ENCODE results near the gene CDK8. TPM values are rescaled to one million over a fixed set of nuclear protein-coding genes. Genes with fewer than 3 reads are reported as not detected.

The CDK8 gene
- total RNA-seq, 1 experiment from 2014 or later: 14.5 TPM

DNA sequence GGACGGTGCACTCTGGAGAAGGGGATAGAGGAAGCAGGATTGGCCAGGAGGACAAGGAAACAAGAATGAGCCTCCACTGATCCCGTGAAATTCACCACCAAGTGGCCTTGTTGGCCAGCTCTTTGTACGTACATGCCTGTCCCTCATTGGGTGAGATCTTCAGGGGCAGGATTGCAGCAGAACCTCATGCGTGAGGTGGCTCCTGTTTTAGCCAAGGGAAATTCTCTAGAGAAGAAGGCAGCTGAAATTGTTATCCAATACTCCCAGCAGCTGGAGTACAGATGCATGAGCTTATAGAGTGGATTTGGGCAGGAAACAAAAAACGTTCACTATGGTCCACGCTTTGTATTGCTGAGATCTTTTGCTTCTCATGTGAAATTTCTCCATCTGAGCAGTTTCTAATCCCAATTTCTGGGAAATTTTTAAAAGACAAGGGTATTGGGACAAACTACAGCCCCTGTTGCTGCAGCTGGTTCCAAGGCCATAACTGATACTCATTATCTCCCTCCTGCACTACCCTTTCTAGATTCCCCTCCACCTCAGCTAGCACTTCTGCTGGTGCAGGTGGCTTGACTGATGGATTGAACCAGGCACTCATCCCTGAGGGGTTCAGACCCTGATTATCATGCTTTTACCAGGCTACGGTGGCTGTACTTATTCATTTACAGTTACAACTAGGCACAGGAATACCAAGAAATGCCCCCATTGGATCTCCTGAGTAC lies 27.9 kb upstream of the CDK8 start:
- Histone ChIP-seq H3K27me3 (ENCODE audit: low read length) (no peaks in the 10 kb centered on the region), H3K27ac (ENCODE audit: low read length) (no peak overlapping the region), H3K9ac (ENCODE audit: low read length) (no peak overlapping the region), H2AFZ (ENCODE audit: low read length) (no peak overlapping the region), H3K4me2 (ENCODE audit: low read length) (no peak overlapping the region), H3K9me3 (ENCODE audit: low read length) (no peaks in the 10 kb centered on the region), H4K20me1 (ENCODE audit: low read length) (peaks cover under 1% of the 10 kb centered on the region; the same call in 1 of the 2 replicates), H3F3A (ENCODE audit: low read length, unreplicated experiment) (no peaks in the 10 kb centered on the region), H3K4me1 (ENCODE audit: insufficient read depth, low read length) (peaks cover 7% of the 10 kb centered on the region; the same call in 1 of the 2 replicates), H3K36me3 (ENCODE audit: low read depth, low read length) (no peaks in the 10 kb centered on the region), H3K9me2 (replicated peaks; ENCODE audit: low read length) (no peaks in the 10 kb centered on the region), H3K79me2 (ENCODE audit: low read length) (peaks cover 6% of the 10 kb centered on the region), H3K4me3 (ENCODE audit: low read length) (no peak overlapping the region)
- ATAC-seq (no peak), DNase-seq (no peak)
- ChIA-PET POLR2A (ENCODE audit: unreplicated experiment) (no interaction called here), CTCF (no interaction called here)
- intact Hi-C loops (cut with micrococcal nuclease): no loop called here
- TF ChIP-seq EZH2 (IDR thresholded peaks at IDR 0.05; ENCODE audit: low read length, unreplicated experiment) (no peak), EZH2phosphoT487 (IDR thresholded peaks at IDR 0.05; ENCODE audit: borderline replicate concordance, low read length) (no peak)
- TF ChIP-seq, protein P1, sequence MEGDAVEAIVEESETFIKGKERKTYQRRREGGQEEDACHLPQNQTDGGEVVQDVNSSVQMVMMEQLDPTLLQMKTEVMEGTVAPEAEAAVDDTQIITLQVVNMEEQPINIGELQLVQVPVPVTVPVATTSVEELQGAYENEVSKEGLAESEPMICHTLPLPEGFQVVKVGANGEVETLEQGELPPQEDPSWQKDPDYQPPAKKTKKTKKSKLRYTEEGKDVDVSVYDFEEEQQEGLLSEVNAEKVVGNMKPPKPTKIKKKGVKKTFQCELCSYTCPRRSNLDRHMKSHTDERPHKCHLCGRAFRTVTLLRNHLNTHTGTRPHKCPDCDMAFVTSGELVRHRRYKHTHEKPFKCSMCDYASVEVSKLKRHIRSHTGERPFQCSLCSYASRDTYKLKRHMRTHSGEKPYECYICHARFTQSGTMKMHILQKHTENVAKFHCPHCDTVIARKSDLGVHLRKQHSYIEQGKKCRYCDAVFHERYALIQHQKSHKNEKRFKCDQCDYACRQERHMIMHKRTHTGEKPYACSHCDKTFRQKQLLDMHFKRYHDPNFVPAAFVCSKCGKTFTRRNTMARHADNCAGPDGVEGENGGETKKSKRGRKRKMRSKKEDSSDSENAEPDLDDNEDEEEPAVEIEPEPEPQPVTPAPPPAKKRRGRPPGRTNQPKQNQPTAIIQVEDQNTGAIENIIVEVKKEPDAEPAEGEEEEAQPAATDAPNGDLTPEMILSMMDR (conservative IDR thresholded peaks at IDR 0.05; ENCODE audit: low read depth, low read length): no peak
- no TSS peak for BruUV-seq (replicated peaks)

DNA sequence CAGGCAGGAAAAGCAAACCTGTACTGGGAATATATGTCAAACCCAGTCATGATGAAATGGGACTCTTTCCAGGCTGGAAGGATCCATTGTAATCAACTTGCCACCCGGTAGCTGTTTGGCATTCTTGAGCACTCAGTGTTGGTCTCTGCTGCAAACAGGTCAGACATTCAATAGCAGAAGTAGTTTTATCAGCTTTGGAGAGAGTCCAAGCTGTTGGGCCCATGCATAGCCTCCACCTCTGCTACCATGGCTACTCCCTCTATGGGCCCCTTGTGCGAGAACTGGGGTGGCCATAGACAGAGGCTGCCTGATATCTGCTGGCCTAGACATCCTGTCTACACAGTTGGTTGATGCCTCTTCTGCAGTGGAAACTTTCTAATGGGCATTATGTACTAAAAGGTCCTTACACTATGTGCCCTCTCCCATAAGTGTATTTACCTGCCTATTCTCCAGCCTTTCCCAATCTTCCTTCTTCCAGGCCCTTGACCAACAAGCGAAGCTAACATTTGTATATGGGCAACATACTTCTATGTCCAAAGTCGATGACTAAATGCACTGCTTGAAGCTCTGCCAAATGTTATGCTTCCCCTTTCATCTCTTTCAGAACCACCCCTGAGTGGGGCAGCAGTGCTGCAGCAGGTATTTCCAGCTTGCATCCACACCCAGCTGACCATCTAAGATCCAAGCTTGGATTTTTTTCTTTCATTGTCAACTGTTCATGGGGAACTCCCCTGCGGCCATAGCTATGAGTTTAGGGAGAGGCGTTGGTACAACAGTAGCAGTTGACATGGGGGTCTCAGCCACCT lies 26.6 kb upstream of the CDK8 start:
- Histone ChIP-seq H3F3A (ENCODE audit: low read length, unreplicated experiment) (no peaks in the 10 kb centered on the region), H3K27me3 (ENCODE audit: low read length) (no peaks in the 10 kb centered on the region), H3K36me3 (ENCODE audit: low read depth, low read length) (no peaks in the 10 kb centered on the region), H3K9ac (ENCODE audit: low read length) (no peak overlapping the region), H3K9me2 (replicated peaks; ENCODE audit: low read length) (no peaks in the 10 kb centered on the region), H3K4me1 (ENCODE audit: insufficient read depth, low read length) (0 out of 2 replicates have a peak, but pooled peaks cover 6% of the 10 kb centered on the region), H2AFZ (ENCODE audit: low read length) (no peak overlapping the region), H3K27ac (ENCODE audit: low read length) (no peak overlapping the region), H3K79me2 (ENCODE audit: low read length) (no peaks in the 10 kb centered on the region), H3K9me3 (ENCODE audit: low read length) (no peaks in the 10 kb centered on the region), H3K4me3 (ENCODE audit: low read length) (no peak overlapping the region), H4K20me1 (ENCODE audit: low read length) (no peaks in the 10 kb centered on the region), H3K4me2 (ENCODE audit: low read length) (no peak overlapping the region)
- POLR2A ChIA-PET (ENCODE audit: unreplicated experiment): no interaction called here
- DNase-seq: peak; percentile 23
- CTCF ChIA-PET: no interaction called here
- ATAC-seq: no peak
- BruUV-seq (replicated peaks): no TSS peak
- intact Hi-C loops (cut with micrococcal nuclease): no loop called here
- TF ChIP-seq, protein P1 (conservative IDR thresholded peaks at IDR 0.05; ENCODE audit: low read depth, low read length): no peak
- TF ChIP-seq EZH2 (IDR thresholded peaks at IDR 0.05; ENCODE audit: low read length, unreplicated experiment) (no peak), EZH2phosphoT487 (IDR thresholded peaks at IDR 0.05; ENCODE audit: borderline replicate concordance, low read length) (no peak)

DNA sequence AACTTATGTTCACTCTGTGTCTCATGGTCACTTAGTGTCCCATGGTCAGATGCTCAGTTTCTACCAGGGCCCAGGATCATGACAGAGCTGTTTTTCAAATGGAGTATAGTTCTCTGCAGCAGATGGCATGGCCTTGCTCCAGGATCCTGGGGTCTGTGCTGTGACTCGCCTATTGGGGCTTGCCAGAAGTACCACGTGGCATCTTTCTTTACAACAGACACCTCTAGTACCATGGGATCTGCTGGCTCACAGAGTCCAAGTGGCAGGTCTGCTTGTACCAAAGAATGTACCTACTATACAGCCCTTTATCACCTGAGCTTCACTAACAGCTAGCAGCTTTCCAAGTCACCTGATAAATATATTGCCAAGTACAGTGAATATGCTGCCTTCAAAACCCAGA lies 25.8 kb upstream of the CDK8 start:
- BruUV-seq (replicated peaks): no TSS peak
- ChIA-PET CTCF (no interaction called here), POLR2A (ENCODE audit: unreplicated experiment) (no interaction called here)
- Histone ChIP-seq H3K9ac (ENCODE audit: low read length) (no peak overlapping the region), H3K9me3 (ENCODE audit: low read length) (no peaks in the 10 kb centered on the region), H3K27me3 (ENCODE audit: low read length) (no peaks in the 10 kb centered on the region), H3K9me2 (replicated peaks; ENCODE audit: low read length) (no peaks in the 10 kb centered on the region), H3K4me2 (ENCODE audit: low read length) (no peak overlapping the region), H3K36me3 (ENCODE audit: low read depth, low read length) (no peaks in the 10 kb centered on the region), H3K4me3 (ENCODE audit: low read length) (no peak overlapping the region), H3K27ac (ENCODE audit: low read length) (no peak overlapping the region), H3K4me1 (ENCODE audit: insufficient read depth, low read length) (no peaks in the 10 kb centered on the region), H4K20me1 (ENCODE audit: low read length) (no peaks in the 10 kb centered on the region), H3K79me2 (ENCODE audit: low read length) (no peaks in the 10 kb centered on the region), H2AFZ (ENCODE audit: low read length) (no peak overlapping the region), H3F3A (ENCODE audit: low read length, unreplicated experiment) (no peaks in the 10 kb centered on the region)
- intact Hi-C loops (cut with micrococcal nuclease): no loop called here
- no peak for ATAC-seq
- no peak for DNase-seq
- TF ChIP-seq EZH2 (IDR thresholded peaks at IDR 0.05; ENCODE audit: low read length, unreplicated experiment) (no peak), EZH2phosphoT487 (IDR thresholded peaks at IDR 0.05; ENCODE audit: borderline replicate concordance, low read length) (no peak)
- TF ChIP-seq, protein P1 (conservative IDR thresholded peaks at IDR 0.05; ENCODE audit: low read depth, low read length): no peak

Measured in PC-3 (cell line).